NCI-H2029 (cell line): Measurements from ENCODE around the gene AP1S3.
"Not testable (repeated sequence)": the region's sequence is repeated elsewhere in the genome, so short reads cannot be mapped to it uniquely, and the experiment has no call there.

ENCODE experiments used
- DNase-seq: peaks from one replicate; lab custom pipeline; 2025; lab: John Stamatoyannopoulos, UW

The AP1S3 gene

DNA sequence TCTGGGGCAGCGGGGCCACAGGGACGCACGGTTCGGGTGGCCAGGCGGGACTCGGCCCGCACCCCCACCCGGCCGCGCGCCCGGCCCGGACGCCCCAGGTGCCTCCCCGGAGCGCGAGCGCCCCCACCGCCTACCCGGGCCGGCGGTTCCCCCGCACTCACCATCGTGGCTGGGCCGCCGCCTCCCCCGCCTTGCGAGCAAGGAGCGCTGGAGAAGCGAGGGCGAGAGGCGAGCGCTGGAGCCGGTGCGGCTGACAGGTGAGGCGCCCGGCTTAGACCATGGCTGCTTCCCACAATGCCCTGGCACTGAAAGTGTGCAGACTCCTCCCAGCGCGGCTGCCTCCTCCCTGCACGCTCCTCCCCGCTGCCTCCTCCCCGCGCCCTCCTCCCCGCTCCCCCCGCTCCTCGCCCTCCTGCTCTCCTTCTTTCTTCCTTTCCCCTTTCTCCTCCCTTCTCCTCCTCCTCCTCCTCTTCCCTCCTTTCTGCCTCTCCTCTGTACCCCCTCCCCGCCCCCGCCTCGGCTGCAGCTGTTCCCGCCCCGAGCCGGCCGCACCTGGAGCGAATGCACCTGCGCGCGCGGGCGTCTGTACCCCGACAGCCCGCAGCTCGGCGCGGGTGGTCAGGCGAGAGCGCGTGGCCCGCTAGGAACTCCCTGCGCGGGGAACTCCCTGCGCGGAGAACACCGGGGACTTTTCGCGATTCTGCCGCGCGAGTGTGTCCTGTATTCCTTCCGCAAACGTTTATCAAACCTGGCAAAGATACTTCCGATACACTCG is at the start of gene AP1S3:
Gene AP1S3 (minus strand): TSS at position 296 of the 775 bp plus-strand sequence. CDS start 132 bp downstream, at position 164.
- peak; percentile 79 for DNase-seq

DNA sequence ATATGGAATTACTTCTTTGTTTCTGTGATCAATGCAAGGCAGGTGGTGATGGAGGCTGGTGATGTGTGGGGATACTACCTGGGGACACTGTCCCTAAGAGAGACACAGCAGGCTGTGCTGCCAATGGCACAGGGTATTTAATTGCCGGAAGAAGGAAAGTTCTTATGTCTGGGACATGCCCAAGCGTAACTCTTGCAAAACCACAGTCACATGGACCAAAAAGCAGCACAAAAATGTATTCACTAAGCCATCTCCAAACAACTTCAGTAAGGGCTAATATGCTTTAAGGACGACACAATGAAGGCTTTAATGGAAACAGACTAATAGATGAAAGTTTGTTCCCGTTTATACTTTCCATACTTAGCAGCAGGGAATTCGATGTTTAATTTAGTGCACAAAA is 49.7 kb upstream of the AP1S3 start:
- DNase-seq = no peak

DNA sequence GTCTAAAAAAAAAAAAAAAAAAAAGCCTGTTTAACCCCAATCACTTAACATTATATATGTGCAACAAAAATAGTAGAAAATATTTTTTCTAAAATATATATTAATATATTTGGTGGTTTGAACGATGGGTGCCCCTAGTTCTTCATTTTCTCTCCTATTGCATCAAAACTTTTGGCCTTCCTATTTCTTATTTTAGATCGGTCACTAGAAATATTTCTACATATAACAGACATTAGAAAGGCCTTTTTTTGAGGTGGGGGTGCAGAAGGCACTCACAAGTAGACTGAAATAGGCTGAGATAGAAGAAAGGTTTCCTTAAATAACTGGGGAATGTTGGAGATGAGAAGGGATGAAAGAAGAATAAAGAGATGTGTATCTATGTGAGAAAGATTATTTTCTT is 49.3 kb upstream of the AP1S3 start:
- DNase-seq = no peak

DNA sequence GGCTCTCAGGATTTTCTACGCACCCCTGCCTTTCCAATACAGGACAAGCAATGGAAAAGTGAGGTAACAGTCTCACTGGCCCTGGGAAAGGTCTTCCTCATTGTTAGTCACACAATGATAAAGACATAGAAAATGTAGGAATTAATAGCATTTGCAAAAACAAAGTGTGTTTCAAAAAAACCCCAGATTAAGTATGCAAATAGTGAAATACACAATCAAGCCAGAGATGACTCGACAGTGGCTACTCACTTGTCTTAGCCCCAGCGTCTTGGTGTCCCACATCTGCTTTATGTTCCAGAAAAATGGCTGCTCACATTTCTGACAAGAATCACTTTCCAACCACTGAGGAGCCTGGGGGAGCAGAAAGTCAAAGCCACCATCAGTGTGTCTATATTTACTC is 47.0 kb upstream of the AP1S3 start:
- DNase-seq = no peak

DNA sequence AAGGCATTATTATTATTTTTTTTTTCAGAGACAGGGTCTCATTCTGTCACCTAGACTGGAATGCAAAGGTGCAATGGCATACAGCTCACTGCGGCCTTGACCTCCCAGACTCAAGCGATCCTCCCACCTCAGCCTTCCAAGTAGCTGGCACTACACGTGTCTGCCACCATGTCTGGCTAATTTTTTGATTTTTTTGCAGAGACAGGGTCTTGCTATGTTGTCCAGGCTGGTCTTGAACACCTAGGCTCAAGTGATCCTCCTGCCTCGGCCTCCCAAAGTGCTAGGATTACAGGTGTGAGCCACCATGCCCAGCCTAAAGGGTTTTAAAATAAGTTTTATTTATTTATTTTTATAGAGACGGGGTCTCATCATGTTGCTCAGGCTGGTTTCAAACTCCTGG is 45.3 kb upstream of the AP1S3 start:
- no peak for DNase-seq

DNA sequence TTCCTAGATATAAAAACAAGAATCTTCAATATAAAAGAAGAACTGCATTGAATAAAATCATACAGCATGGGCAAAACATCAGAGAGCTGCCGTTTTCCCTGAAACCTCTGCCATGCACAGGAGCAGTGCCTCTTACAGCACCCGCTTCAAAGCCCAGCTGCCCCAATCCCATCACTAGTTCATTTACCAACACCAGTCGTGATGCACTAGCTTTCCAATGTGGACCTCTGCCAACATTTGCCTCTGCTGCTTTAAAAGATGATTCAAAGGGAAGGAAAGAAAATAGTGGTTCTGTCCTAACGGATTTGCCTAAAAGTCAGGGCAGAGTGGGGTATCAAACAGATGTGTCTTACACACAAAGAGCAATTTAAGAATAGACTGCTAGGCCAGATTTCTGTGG is 43.4 kb upstream of the AP1S3 start:
- DNase-seq = no peak

DNA sequence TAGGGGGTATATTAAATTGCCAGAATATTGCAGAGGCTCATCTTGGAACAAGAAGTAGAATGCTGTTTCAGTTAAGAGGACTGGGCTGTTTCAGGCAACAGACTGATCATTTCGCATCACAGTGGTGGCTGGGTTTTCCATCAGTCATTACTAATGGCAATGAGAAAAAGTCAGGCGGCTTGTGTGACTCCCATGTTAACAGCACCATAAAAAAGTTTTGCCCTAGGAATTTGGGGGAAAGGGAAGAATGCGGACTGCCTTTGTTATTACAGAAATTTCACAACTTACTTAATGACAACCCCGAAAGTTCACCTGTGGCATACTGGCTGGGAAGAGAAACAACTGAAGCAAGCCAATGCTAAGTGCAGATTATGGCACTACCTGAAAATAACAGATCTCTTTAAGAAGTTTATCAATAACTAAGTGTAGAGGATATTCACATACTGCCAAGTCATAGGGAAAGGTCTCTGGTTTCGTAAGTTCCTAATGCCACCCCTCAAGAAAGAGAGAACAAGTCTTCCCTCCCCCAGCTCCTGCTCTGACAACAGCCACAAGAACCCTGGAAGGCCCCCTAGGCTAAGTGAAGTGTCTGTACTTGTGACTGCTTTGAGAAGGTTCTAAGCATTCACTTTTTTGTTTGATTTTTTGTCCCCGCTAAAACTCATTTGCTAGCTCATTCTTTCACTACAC is 40.5 kb upstream of the AP1S3 start:
- no peak for DNase-seq

DNA sequence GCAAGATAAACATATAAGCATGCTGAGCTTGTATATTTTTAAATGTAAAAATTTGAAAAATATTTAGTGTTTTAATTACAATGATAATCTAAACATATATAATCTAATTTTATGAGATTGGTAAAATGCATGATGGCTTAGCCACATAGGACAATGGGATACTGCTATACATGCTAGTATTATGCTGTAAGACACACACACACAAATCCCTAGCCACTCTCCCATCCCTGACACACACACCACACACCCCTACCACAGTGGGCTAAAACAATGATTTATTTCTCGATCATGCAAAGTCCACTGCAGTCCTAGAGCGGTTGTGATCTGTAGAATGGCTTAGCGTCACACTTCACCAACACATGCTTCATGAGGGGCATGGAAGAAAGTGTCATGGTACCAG is 36.3 kb upstream of the AP1S3 start:
- DNase-seq = no peak

DNA sequence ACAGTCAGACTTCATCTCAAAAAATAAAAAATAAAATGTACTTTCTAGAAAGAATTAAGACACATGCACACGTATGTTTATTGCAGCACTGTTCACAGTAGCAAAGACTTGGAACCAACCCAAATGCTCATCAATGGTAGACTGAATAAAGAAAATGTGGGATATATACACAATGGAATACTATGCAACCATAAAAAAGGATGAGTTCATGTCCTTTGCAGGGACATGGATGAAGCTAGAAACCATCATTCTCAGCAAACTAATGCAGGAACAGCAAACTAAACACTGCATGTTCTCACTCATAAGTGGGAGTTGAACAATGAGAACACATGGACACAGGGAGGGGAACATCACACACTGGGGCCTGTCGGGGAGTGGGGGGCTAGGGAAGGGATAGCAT is 35.4 kb upstream of the AP1S3 start:
- DNase-seq = not testable (repeated sequence)

DNA sequence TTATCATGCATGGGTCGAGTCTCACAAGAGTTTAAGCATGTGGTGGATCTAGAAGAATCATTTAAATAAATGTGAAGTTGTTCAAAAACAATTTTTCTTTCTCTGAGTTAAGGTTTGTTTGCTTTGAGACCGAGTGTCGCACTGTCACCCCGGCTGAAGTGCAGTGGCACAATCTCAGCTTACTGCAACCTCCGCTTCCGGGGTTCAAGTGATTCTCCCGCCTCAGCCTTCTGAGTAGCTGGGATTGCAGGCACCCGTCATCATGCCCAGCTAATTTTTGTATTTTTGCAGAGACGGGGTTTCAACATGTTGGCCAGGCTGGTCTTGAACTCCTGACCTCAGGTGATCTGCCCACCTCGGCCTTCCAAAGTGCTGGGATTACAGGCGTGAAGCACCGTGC is 34.3 kb upstream of the AP1S3 start:
- not testable (repeated sequence) for DNase-seq

DNA sequence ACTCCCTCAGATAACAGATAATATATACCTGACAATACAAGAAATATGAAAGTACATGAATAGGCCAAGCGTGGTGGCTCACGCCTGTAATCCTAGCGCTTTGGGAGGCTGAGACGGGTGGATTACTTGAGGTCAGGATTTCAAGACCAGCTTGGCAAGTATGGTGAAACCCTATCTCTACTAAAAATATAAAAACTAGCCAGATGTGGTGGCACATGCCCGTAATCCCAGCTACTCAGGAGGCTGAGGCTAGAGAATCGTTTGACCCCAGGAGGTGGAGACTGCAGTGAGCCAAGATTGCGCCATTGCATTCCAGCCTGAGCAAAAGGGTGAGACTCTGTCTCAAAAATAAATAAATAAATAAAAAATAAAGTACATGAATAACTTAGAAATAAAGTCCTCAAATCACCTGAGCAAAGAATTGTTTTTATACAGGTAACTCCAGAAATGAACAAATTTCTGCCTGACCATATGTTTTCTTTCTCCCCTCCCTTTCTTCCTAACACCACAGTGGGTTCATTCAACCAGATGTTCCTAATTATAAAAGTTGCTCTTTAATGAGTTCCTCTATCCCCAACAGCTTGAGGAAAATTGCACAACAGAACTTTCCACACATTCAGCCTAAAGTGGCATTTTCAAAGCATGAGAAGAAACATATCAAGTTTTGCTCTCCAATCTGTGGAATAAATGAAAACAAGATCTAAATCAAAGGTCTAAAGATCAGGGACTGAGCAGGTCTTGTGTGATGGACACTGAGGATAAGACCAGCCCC is 33.6 kb upstream of the AP1S3 start:
- DNase-seq = no peak

DNA sequence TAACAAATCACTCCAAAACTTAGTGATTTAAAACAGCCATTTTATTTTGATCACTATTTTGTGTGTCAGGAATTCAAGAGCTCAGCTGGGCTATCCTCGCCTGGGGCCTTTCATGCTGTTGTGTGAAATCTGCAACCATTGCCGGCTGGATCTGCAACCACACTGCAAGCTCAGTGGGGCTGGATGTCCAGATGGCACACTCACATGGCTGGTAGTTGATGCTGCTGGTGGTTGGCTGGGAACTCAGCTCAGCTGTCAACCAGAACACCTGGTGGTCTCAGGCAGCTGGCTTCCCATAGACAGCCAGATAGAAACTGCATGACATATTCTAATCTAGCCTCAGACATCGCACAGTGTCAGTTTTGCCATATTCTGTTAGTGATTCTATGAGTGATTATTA is 30.6 kb upstream of the AP1S3 start:
- no peak for DNase-seq

DNA sequence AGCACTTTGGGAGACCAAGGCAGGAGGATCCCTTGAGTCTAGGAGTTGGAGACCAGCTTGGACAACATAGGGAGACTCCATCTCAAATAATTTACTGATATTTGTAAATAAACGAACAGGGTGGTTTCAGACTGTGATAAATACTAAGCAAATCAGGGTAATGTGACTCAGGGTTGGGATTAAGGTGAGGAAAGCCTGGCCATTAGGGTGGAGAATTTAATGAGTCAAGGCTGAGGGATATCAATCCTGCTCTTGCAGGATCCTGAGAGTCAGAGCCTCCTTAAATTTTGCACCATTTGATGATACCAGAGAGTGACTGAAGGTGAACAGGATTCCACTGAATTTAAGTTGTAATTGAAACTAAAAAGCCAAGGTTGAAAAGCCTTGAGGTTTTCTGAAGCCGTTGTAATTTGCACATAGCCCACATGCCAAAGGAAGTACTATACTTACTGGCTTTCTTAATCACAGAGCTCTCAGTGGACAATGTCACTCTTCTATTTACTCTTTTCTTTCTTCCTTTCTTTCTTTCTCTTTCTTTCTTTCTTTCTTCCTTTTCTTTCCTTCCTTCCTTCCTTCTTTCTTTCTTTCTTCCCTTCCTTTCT is 28.6 kb upstream of the AP1S3 start:
- no peak for DNase-seq

DNA sequence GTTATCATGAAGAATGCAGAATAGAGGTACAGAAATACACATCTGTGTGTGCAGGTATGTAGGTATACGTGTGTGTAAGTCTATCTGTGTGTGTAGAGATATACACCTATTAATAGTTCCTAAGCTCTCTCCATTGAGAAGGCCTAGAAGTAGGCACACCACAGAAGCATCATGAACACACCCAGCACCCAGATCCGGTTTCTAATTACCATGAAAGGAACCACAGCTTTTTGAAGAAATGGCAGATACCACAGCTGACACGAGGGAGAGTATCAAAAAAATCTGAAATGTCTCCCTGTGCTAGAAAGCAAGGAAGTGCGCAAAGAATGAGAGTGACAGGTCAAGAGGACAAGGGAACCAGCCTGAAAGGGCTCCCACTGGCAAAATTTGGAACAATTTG is 27.7 kb upstream of the AP1S3 start:
- no peak for DNase-seq

DNA sequence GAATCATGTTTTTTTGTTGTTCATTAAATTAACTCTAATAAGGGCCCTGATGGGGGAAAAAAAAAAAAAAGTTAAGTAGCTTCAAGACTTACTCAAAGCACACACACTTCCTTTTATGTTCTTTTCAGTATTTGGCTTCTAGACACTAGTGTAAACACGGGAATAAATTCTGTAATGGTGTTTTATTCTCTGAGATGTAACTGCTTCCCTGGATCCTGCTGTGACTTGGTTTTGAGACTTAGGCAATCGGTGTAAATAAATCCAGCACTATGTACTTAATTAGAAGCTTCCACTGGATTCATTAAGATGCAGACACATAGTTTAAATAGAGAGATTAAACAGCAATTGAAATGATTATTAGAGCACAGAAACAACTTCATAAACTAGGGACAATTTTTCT is 26.1 kb upstream of the AP1S3 start:
- no peak for DNase-seq

DNA sequence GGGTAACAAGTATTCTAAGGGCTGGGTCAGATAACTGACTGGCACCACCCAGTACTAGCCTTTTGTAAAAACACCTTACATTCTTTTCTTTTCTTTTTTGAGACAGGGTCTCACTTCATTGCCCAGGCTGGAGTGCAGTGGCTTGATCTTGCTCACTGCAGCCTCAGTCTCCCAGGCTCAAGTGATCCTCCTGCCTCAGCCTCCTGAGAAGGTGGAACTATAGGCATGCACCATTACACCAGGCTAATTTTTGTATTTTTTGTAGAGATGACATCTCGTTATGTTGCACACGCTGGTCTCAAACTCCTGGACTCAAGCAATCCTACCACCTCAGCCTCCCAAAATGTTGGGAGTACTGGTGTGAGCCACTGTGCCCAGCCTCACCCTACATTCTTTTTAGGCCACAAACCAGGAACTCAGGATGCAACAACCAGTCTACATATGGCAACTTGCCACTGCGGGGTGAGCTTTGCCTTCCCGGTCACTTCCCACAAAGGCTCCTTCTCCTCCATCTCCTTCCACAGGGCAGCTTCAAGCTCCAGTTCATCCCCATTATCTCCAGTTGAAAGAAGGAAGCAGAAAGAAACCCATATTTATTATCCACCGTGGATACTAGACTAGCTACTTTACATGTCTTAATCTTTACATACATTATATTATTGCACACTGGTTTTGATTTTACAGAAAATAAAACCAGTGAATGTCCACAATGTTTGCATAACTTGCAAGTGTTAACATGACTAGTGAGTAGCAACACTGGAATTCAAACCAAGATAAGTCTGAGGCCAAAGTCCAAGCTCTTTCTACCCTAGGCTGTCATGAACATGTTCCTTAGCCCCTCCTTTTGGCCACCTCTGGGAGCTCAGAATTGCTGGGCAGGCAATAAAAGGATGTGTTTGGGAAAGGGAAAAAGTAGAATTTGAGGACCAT is 23.7 kb upstream of the AP1S3 start:
- DNase-seq = no peak

DNA sequence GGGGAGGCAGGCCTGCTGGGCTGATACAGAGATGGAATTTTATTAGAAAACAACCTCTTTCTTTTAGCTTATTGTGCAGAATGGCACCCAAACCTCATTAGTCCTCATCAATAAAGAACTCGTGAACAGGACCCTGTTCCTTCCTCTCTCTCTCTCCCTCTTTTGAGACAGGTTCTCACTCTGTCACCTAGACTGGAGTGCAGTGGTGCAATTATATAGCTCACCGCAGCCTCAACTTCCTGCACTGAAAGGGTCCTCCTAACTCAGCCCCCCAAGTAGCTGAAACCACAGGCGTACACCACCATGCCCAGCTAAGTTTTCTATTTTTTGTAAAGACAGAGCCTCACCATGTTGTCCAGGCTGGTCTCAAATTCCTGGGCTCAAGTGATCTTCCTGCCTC is 21.7 kb upstream of the AP1S3 start:
- DNase-seq = no peak

DNA sequence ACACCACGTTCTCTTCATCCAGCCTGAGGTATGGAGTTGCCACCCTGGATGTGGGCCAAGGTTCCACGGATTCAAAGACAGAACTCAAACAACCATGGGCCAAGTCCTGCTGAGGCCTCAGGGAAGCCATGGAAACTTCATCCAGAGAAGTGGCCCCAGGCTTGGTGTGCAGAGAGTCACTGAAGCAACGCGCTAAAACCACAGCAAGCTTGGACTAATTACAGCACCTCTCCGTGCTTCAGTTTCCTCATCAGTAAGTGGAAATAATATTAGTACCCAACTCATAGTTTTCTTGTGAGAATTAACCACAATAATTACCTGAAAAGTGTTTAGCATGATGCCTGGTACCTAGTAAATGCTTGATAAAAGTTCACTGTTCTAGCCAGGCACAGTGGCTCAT is 19.2 kb upstream of the AP1S3 start:
- no peak for DNase-seq

DNA sequence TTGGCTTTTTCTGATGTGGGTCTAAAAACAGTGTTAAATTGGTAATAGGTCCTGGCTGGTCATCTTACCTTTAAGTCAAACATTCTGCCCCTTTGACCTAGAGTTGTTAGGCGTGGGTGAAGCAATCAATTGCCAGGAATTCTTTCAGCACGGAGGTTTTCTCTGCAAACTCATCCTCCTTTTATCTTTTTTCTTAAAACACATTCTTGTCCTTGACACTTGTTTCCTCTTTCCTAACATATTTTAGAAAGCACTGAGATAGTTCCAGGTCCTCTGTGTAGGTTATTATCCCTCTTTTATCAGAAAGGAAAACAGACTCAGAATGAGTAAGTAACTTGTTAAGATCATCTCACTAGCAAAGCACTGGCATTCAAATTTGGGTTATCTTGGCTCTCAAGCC is 18.6 kb upstream of the AP1S3 start:
- no peak for DNase-seq

DNA sequence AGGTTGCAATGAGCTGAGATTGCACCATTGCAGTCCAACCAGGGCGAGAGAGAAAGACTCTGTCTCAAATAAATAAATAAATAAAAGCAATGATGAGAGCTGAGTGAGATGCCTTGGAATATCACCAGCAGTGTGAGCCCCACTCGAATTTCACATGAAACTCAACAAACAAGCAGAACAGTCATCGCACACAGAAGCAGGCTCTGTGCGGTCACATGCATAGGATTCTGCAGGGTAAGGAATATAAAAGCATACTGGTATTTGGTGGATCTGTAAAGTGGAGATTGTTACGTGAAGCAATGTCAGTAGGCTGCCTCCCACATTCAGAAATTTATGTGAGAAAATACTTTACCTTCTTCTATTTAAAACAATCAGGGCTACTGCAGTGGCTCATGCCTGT is 18.0 kb upstream of the AP1S3 start:
- no peak for DNase-seq

DNA sequence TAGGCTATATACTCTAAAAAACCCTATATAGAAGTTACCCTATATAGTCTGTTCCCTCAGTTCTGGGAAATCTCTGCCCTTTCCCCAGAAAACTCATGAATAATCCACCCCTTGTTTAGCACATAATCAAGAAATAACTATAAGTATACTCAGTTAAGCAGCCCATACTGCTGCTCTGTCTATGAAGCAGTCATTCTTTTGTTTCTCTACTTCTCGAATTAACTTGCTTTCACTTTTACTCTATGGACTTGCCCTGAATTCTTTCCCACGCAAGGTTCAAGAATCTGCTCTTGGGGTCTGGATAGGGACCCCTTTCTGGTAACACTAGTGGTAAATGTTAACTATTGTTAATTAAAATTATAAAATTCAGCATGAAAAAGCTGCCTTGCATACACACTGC is 17.4 kb upstream of the AP1S3 start:
- no peak for DNase-seq
